Heart left ventricle (tissue), 16 donors: ENCODE results near the gene TNFRSF13B. TPM values are rescaled to one million over a fixed set of nuclear protein-coding genes. Genes with fewer than 3 reads are reported as not detected.

Experiments
- ATAC-seq, 4 donors: fragments of 200-7000 bp; cut with Tn5 transposase; one replicate each; pipeline ENCODE4 v1.9.1; 2020 to 2022; ENCODE audit warnings: moderate library complexity in 4 of 4, mild to moderate bottlenecking in 3 of 4, moderate number of reproducible peaks in 1 of 4
- DNase-seq, 5 donors: peaks; one replicate each; pipeline ENCODE4 v3.0.0-alpha.2; 2020
- H3K27ac ChIP-seq, 12 donors: fragments of 200-600 bp; sonication (generic) in 4 of 12; one replicate each; pipeline versions ENCODE4 v1.5.0 to v1.8.0; 2016 to 2022; ENCODE audit warnings: mild to moderate bottlenecking in 2 of 12
- H3K27me3 ChIP-seq, 9 donors: fragments of 200-600 bp; sonication (generic) in 2 of 9; one replicate each; pipeline versions ENCODE4 v1.5.1 to v1.8.0; 2016 to 2022; ENCODE audit warnings: mild to moderate bottlenecking in 3 of 9
- H3K36me3 ChIP-seq, 9 donors: fragments of 200-600 bp; sonication (generic) in 2 of 9; one replicate each; pipeline versions ENCODE4 v1.5.0 to v1.8.0; 2018 to 2022; ENCODE audit warnings: mild to moderate bottlenecking in 2 of 9
- H3K4me1 ChIP-seq, 12 donors: fragments of 200-600 bp; sonication (generic) in 4 of 12; one replicate each; pipeline versions ENCODE4 v1.5.0 to v1.8.0; 2016 to 2022; ENCODE audit warnings: mild to moderate bottlenecking in 3 of 12
- H3K4me3 ChIP-seq, 12 donors: fragments of 200-600 bp; sonication (generic) in 4 of 12; one replicate each; pipeline versions ENCODE4 v1.5.0 to v1.8.0; 2017 to 2022; ENCODE audit warnings: mild to moderate bottlenecking in 9 of 12, moderate library complexity in 4 of 12
- H3K9me3 ChIP-seq, 12 donors: fragments of 200-600 bp; sonication (generic) in 4 of 12; one replicate each; pipeline versions ENCODE4 v1.5.0 to v1.8.0; 2016 to 2022; ENCODE audit warnings: mild to moderate bottlenecking in 1 of 12
- POLR2A ChIP-seq, 2 donors: fragments of 450-650 bp; IDR thresholded peaks; one replicate each; pipeline ENCODE4 v1.6.1; 2017; ENCODE audit warnings: antibody characterized with exemption in 2 of 2, mild to moderate bottlenecking in 2 of 2, moderate library complexity in 2 of 2
- WGBS, 4 donors: extraction: QIAGEN DNeasy Blood & Tissue Kit in 2 of 4; methylation state at CpG; one replicate each; pipeline versions ENCODE4 v1.1.5 to v1.1.7; 2013 to 2018; 5-methylcytosine and 5-hydroxymethylcytosine counted together
- intact Hi-C, 10 donors: fragments of 100-400 bp; cut with DNase I; formaldehyde crosslinking; loops; one replicate each; pipeline versions ENCODE4 v1.11.1 to v1.14.2; 2022
- polyA plus RNA-seq, 2 donors: library from polyadenylated mRNA; stranded (reverse); fragments of 200-250 nt; gene quantifications; one replicate each; pipeline ENCODE4 v1.2.3, GENCODE V29; 2013
- total RNA-seq, 9 donors: library from RNA; depleted of rRNA in 2 of 9; stranded (reverse); fragments of >200 nt in 2 of 9; fragmentation: NEBNext Ultra II Directional in 3 of 9; extraction: Animal tissue kit (Norgen Biotek cat#: 25700) in 3 of 9; gene quantifications; one replicate each; pipeline versions ENCODE4 v1.1.0 to v1.2.4, GENCODE V29; 2016 to 2023
- TF ChIP-seq, protein P1 (sequence below), 12 donors: fragments of 200-600 bp; sonication (generic) in 4 of 12; IDR thresholded peaks; one replicate each; pipeline versions ENCODE4 v1.5.0 to v1.8.0; 2018 to 2022; ENCODE audit warnings: antibody characterized with exemption in 12 of 12, mild to moderate bottlenecking in 5 of 12
- donor health status: ischemic (EF 13 %, LVEDD 7.1; RV severe dilation, severe dysfunction).
- donor health status: healthy with polysubstance abuse.
- donor health status: DM: no; HTN: yes; CAD: no.
- donor health status: DM: no; HTN: no; CAD: no.
- donor health status: ischemic (EF 25% LVEDD 6.9; RV normal size, moderate dysfunction).
- donor health status: ischemic (EF 25% LVEDD 5.7; RV mildly dilated, moderate dysfunction).
- donor health status: healthy.
- donor health status: DM: yes; HTN: yes; CAD: no.
- donor health status: ischemic (EF 35%, LVEDD 5.7; RV mildly dilated, moderate dysfunction).
- donor health status: nonischemic (EF 11% LVEDD 7.7; RV severe dilation, severe dysfunction).
- donor health status: DM: yes; HTN: yes; CAD: no.
- donor health status: PGD.
- donor health status: ischemic (EF 29% LVEDD 5.4; RV normal size, mild dysfunction).
- donor health status: nonischemic (EF 23%, LVEDD 6.1; RV moderate dilation, normal function).

TNFRSF13B gene
- total and polyA plus RNA-seq, 11 donors, result not detected

DNA sequence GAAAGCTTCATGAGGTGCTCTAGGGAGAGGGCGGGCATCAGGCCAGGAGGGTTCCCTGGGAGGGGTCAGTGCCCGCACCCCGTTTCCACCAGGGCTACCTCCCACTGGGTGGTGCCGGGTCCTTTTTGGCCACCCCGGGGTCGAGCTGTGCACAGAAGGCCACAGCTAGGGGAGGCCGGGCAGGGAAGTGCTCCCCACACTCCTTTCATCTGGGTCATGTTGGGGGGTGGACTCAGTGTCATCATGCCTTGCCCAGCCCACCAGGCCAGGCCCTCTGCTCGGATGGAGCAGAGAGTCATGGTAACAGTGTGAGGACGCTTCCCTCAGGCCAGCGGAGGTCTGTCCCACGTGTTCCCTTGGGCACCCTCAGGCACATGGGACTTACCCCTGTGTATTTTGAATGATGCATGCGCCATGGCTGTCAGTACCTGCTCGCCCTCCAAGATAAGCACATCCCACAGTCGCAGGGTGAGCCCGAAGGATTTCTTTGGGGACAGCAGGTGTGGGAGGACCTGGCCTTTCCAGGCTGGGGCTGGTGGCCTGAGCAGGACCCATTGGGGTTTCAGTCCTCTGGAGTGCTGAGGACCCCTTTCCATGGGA lies 46.4 kb downstream of the TNFRSF13B start:
- H3K27ac ChIP-seq, result no peak overlapping the region
- H3K27me3 ChIP-seq, result no peaks in the 10 kb centered on the region
- H3K36me3 ChIP-seq, result no peaks in the 10 kb centered on the region
- no peaks in the 10 kb centered on the region for H3K4me1 ChIP-seq
- H3K9me3 ChIP-seq, result no peaks in the 10 kb centered on the region
- no peak for DNase-seq
- intact Hi-C loops, result no loop called here
- TF ChIP-seq, protein P1, sequence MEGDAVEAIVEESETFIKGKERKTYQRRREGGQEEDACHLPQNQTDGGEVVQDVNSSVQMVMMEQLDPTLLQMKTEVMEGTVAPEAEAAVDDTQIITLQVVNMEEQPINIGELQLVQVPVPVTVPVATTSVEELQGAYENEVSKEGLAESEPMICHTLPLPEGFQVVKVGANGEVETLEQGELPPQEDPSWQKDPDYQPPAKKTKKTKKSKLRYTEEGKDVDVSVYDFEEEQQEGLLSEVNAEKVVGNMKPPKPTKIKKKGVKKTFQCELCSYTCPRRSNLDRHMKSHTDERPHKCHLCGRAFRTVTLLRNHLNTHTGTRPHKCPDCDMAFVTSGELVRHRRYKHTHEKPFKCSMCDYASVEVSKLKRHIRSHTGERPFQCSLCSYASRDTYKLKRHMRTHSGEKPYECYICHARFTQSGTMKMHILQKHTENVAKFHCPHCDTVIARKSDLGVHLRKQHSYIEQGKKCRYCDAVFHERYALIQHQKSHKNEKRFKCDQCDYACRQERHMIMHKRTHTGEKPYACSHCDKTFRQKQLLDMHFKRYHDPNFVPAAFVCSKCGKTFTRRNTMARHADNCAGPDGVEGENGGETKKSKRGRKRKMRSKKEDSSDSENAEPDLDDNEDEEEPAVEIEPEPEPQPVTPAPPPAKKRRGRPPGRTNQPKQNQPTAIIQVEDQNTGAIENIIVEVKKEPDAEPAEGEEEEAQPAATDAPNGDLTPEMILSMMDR (IDR thresholded peaks at IDR 0.05), result no peak
- TF ChIP-seq POLR2A (IDR thresholded peaks at IDR 0.05), result no peak
- 80 to 96% (median 96%) methylated on average over 3 to 15 of the region's 15 CpGs for WGBS, 4 donors
- H3K4me3 ChIP-seq, result no peak overlapping the region
- ATAC-seq, result no peak

DNA sequence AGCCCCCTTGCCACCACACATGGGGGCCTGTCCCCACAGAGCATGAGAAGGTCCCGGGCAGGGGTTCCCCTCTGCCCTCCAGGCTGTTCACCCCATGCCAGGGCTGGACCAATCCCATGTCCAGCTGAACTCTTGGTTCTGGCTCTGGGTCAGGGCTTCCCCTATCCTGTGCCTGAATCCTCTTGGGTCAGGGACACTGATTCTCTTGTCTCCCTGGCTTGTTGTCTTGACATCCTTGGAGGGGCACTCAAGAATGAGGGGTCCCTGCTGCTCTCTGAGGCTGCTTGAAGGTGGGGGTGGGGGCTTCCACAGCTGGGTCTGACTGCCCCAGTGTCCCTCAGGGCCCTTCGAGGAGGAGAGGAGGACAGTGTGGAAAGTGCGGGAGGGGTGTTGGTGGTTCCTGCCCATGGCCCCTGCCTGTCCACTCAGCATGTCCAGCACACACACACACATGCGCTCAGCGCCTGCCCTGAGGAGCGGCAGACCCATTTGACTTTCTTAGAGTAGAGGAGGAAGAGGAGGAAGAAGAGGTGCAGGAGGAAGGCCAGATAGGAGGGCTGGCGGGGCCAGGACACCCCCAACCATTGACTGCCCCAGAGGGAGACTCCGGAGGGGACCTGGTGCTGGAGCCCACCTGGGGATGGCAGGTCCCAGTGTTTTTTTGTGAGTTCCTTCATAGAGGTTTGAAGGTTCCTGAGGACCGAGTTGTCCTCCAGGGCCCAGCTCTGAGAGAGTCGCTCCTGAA lies 47.0 kb downstream of the TNFRSF13B start:
- H3K4me3 ChIP-seq, result no peak overlapping the region
- no peak overlapping the region for H3K27ac ChIP-seq
- no peak for TF ChIP-seq POLR2A (IDR thresholded peaks at IDR 0.05)
- TF ChIP-seq, protein P1 (IDR thresholded peaks at IDR 0.05), result no peak
- no peak for DNase-seq
- H3K9me3 ChIP-seq, result no peaks in the 10 kb centered on the region
- intact Hi-C loops, result loop anchor here in 2 of 10 donors (5.0 kb wide), 2 partner anchors 62 to 67 kb away; no protein-coding TSS in a partner anchor
- 93 to 96% (median 95%) methylated on average over 7 to 10 of the region's 10 CpGs for WGBS, 4 donors
- H3K4me1 ChIP-seq, result no peaks in the 10 kb centered on the region
- H3K36me3 ChIP-seq, result no peaks in the 10 kb centered on the region
- no peaks in the 10 kb centered on the region for H3K27me3 ChIP-seq
- no peak for ATAC-seq

DNA sequence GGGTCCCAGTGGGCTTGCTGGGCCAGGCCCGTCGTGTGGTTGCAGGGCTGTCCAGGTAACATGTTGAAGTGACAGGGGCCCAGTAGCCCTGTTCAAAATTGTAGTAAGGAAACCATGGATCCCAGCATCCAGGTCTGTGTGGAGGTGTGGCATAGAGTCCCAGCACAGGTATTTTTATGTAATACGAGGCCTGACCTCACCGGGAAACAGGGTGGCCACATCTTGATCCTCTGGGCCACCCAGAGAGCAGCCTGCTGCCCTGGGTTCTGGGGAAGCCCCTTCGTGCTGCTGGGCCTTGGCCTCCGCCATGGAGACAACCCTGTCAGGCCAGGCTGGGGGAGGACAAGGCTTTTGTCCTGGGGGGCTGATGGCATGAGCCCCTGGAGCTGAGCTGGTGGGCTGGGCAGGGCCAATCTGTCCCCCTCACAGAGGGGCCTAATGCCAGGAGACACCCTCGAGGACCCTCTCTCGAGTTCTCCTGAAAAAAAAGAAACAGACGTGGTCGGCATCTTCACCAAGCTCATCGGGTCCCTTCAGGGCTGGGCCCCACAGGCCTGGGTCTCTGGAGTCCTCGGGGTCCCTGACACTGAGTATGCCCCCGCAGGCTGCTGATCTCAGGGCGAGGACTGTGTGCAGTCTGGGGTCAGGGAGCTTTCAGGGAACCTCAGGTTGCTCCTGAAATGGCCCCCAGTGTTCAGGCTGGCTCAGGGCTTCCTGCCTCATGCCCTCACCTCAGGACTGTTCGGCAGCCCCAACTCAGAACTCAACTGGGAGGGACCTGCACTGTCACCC lies 47.8 kb downstream of the TNFRSF13B start:
- Histone ChIP-seq H3K27ac (no peak overlapping the region), H3K36me3 (no peaks in the 10 kb centered on the region), H3K4me1 (no peaks in the 10 kb centered on the region), H3K27me3 (no peaks in the 10 kb centered on the region), H3K9me3 (no peaks in the 10 kb centered on the region), H3K4me3 (no peak overlapping the region)
- 90 to 96% (median 93%) methylated on average over 12 to 15 of the region's 15 CpGs for WGBS, 4 donors
- DNase-seq (peak in 1 of 5 donors; percentile 9), ATAC-seq (no peak)
- intact Hi-C loops, result loop anchor here in 2 of 10 donors (5.0 kb wide), 2 partner anchors 63 to 68 kb away; no protein-coding TSS in a partner anchor
- no peak for TF ChIP-seq POLR2A (IDR thresholded peaks at IDR 0.05)
- TF ChIP-seq, protein P1 (IDR thresholded peaks at IDR 0.05), result no peak
